B cell (primary cell): ENCODE data around the gene IFIT2.

Source experiments
- EZH2 ChIP-seq: IDR thresholded peaks from 2 replicates; pipeline ENCODE4 v1.6.1; 2012; ENCODE audit warnings: borderline replicate concordance, low read depth, mild to moderate bottlenecking, moderate library complexity, low read length; ENCODE audit not compliant: insufficient read depth, poor library complexity, severe bottlenecking
- TF ChIP-seq, protein P1 (sequence below): fragments of 200-600 bp; IDR thresholded peaks from one replicate; pipeline ENCODE4 v1.8.0; 2022; ENCODE audit warnings: antibody characterized with exemption, mild to moderate bottlenecking

DNA sequence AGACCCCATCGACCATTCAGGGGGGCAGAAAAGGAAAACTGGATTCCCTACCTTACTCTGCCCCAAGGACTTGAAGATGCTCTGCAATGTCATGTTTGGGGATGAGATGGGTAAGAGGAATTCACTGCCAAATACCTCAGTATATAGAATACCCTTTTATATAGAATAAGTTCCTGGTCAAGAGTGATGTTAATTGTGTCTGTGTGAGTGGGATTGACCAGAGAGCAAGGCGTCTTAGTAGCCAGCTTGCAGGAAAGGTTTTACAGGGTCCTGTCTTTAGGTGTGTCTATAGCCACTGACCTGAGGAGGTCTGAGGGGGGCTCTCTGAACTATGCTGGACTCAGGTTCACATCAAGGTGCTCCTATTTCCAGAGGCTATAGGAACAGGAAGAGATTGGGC, 27.3 kb downstream of the IFIT2 start:
- TF ChIP-seq, protein P1, sequence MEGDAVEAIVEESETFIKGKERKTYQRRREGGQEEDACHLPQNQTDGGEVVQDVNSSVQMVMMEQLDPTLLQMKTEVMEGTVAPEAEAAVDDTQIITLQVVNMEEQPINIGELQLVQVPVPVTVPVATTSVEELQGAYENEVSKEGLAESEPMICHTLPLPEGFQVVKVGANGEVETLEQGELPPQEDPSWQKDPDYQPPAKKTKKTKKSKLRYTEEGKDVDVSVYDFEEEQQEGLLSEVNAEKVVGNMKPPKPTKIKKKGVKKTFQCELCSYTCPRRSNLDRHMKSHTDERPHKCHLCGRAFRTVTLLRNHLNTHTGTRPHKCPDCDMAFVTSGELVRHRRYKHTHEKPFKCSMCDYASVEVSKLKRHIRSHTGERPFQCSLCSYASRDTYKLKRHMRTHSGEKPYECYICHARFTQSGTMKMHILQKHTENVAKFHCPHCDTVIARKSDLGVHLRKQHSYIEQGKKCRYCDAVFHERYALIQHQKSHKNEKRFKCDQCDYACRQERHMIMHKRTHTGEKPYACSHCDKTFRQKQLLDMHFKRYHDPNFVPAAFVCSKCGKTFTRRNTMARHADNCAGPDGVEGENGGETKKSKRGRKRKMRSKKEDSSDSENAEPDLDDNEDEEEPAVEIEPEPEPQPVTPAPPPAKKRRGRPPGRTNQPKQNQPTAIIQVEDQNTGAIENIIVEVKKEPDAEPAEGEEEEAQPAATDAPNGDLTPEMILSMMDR, result no peak
- TF ChIP-seq EZH2, result no peak
